NCI-H748 treated with DMSO at 0.1 percent for 48 hours (cell line): ENCODE results near the gene MOXD1.
A peak's percentile ranks its signal among the peaks of the same experiment; 100 is the strongest.

Source experiments
- DNase-seq: peaks from one replicate; lab custom pipeline; 2025; lab: John Stamatoyannopoulos, UW

Gene MOXD1

DNA sequence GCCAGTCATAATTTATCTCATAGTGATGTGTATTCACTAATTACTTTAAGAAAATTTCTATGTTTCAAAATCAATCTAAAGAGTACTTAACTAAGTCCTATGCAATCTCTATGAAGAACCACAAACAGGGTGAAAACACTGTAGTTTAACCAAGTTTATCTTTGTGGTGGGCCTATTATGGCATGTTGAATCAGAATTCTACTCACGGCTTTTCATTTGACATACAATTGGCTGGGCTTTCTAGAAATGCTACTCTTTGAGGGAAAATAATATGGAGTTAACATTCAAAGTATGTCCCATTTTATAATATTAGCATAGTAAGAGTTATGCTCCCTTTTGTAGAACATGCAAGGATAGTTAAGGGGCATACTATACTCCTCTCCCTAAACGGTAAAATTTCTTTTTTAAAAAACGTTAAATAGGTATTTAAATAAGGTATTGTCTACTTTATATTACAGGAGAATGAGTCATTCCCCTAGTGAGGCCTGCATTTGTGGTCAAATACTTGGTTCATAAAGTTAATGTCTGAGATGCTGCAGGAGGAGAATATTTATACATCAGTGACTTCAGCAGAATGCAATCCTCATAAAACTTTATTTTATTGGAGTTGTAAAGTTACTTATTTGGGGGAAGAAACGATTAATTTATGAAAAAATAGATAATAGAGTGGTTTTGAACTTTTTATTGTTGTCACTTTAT lies 1.8 kb downstream of the MOXD1 start:
- no peak for DNase-seq

DNA sequence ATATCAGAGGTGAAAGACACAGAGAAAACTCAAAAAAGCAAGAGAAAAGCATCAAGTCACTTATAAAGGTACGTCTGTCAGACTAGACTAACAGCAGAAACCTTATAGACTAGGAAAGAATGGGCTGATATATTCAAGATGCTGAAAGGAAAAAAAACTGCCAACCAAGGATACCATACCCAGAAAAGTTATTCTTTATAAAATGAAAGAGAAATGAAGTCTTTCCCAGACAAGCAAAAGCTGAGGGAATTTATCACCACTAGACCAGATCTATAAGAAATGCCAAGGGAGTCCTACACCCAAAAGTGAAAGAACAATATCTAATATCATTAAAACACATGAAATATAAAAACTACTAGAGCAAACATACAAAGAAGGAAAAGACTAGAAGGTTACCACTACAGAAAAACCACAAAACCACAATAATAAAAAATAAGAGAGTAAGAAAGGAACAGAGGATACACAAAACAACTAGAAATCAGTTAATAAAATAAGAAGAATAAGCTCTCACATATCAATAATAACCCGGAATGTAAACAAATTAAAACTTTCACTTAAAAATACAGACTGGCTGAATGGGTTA lies 6.2 kb downstream of the MOXD1 start:
- DNase-seq, result no peak

DNA sequence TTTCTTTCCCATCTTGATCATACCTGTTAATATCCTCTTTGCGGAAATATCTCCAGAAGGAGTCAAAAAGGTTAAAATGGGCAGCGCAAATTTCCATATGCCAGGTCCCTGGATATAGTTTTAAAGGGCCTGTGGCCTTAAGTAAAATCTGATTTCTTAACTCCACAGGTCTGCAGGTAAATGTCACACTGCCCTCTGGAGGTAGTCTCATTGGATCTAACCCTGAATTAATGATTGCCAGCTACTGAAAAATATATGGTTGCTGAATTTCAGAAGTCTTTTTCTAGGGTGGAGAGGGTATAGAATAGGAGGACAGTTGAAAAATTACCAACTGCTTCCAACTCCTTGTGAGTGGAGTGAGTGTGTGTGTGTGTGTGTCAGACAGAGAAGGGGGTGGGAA lies 8.5 kb downstream of the MOXD1 start:
- no peak for DNase-seq

DNA sequence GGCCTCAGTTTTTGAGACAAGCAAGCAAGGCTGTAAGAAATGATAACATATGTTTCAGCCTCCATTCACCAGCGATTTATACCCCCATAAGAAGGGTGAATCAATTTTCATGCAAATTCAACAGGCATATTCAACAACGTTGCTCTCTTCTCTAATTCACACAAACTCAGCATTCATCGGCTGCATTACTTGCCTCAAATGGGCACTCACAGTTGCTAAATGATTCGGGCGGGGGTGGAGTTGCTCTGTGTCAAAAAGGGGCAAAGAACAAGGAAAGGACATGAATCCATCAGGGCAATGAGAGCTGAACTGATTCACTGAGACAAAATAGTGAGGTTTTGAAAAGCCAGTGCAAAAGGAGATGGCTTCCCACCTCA lies 9.0 kb downstream of the MOXD1 start:
- no peak for DNase-seq

DNA sequence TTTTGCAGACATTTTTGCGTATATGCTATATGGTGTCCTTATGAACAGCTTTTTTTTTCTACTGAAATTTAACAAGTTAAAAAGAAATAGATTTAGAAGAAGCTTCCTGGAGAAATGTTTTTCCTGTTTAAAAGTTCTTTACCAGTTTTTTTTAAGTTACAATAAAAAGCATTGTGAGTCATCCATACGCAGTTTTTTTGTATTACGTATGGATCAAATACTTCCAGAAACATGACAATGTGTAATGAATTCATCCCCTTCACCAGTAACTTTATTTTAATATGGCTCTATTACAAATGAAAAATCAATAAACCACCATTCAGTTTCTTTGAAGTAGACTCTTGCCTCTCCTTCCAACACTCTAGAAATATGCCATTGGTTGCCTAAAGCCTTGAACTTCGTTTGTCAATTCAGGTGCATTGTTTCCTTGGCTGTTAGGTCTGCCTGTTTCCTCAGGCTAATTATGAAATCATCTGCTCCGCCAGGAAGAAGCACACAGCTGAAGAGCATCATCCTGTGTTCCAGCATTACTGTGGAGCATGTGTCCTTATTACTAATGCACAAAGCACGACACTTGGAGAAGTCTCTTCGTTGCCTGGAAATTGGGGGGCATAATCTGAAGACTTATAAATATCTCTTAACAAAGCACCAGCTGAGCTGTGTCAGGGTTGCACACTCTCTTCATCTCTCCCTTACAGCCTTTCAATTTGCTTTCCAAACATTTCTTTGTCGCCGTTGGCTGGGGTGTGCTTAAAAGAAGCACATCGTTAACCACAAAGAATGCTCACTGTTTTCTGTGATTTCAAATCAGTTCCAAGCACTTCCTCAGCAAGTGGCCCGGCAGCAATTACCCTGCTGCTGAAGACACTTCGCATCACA lies 9.6 kb downstream of the MOXD1 start:
- DNase-seq, result no peak

DNA sequence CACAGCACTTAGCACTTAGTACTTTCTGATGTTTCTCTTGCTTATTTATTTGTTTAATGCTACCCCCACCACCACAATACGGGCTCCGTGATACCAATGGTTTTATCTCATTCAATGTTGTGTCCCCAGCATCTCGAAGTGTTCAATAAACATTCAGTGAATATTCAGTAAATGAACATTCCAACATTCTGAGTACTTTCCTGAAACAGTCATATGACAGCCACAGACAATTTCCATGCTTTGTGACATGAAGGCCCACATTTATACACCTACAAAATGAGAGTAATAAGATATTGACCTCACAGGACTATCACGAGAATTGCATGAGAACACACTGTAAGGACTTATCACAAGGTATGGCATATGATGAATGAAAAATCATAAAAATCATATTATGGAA lies 10.8 kb downstream of the MOXD1 start:
- DNase-seq, result no peak

DNA sequence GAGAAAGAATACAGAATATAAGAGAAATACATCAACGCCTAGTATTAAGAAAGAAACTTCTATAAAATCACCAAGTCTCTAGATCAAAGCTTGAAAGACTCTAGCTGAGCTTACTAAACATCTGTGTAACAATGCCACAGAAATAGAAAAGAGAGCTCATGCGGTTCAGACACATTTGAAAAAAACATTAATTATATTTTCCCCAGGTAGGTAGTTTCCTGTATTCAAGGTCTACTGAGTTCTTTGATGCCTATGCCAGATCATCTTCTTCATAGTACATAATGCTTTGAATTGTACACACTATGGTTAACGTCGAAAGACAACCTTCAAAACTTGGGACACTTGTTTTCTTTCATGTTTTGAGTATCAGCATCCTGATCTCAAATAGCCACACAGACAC lies 11.3 kb downstream of the MOXD1 start:
- no peak for DNase-seq

GRCh38 chr6:132388291-132388690 lies 13.0 kb downstream of the MOXD1 start:
- DNase-seq, result no peak

- DNase-seq, result no peak
Observed at GRCh38 chr6:132382630-132383175, 18.6 kb downstream of the MOXD1 start.

- DNase-seq, result no peak
Observed at GRCh38 chr6:132381381-132381780, 19.9 kb downstream of the MOXD1 start.

DNA sequence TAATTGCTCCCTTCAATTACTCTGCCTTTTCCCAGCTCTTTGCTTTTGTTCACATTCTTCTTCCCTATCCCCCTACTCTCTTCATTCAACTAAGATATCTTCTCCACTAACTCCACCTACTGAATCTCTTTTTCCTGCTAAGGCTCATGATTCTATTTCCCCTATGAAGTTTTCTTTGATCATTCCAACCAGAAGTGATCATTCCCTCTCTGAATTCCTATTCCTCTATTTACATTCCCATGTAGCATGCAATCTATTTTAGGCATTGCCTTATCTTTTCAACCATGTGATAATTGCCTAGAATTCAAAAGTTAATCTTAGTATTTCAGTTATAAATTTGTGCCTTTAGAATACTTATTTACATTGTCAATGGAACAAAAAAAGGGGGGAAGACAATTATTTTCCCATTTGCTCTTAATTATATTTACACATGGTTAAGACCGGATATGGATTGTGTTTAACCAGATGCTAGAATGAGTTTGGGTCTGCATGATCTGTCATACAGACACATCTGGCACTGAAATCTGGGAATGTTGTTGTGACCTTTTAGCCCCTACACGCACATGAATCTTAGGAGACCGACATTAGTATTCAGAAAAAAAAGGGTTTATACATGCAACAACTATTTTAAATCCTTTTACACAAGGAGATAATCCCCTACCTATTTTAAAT lies 20.8 kb downstream of the MOXD1 start:
- DNase-seq, result peak; percentile 94

GRCh38 chr6:132369526-132369925 lies 31.7 kb downstream of the MOXD1 start:
- DNase-seq, result no peak

DNA sequence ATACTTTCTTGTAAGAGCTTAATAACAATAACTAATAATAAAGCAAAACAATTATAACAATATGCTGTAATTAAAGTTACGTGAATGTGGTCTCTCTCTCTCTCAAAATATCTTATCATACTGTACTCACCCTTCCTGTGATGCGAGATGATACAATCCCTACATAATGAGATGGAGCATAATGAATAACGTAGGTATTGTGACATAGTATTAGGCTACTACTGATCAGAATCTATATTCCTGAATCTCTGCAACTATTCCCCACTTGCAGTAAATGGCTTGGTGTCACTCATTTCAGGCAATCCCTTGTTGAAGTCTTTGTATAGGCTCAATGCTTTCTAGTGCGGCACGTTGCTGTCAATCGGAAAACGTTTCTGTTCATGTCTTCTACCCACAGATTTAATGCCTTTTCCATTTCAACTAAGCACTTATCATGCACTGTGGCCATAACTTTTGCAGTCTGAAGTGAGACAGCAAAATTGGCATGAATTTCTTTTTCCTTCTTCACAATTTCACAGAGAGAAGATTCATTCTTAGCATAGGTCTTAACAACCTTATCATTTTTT lies 32.3 kb downstream of the MOXD1 start:
- no peak for DNase-seq

DNA sequence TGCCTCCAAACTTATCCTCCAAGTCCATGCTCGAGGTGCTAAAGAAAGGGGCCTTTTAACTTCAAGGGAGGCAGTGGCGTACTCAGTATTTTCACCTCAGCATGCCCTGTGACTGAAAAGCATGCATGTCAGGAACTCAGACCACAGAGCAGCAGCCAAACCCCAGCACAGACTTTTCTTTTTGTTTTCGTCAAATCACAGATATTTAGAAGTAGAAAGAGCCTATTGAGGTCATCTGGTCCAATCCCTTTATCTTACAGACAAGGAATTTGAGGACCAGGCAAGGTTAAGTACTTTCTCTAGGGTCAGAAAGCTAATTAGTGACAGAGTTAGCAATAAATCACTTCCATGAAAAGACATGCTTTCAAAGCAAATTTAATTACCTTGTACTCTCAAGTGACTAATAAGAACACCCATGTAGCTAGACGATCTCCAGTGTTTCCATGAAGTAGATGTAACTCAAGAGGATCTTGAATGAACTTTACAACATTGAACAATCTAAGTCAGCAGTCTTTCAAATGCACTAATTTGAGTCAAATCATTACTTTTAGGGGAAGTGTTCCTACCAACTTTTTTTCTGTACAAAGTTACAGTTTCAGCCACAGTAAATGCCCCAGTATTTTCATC lies 35.9 kb downstream of the MOXD1 start:
- no peak for DNase-seq

DNA sequence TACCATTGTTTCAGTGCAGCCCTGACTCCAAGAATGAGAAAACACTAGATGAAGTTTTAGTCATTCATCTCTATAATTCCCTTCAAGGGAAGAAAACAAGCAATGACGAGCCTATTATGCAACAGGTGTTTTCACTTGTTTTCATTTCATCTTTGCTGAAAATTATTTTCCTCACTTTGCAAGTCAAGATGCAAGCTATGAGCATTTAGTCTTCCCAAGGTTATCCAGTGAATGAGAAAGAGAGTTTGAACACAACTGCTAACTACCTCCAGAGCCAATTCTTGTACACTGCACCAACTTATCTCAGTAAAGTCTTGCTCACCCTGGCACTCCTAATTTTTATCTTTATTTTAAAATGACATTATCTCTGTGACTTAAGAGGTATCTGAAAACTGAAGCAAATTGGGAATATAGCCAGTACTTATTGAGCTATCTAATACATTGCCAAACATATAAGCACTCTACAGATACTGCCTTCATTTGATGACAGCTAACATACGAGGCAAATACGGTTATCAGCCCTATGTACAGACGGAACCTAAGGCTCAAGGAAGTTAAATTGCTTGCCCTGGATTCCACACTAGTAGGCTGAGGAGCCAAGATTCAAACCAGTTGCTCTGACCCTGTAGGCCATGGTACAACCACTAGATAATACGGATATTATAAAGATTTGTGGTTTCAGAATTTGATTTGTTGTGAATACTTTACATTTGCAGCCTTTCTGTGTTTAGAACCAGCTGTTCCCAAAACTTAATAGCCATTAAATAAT lies 36.8 kb downstream of the MOXD1 start:
- no peak for DNase-seq

DNA sequence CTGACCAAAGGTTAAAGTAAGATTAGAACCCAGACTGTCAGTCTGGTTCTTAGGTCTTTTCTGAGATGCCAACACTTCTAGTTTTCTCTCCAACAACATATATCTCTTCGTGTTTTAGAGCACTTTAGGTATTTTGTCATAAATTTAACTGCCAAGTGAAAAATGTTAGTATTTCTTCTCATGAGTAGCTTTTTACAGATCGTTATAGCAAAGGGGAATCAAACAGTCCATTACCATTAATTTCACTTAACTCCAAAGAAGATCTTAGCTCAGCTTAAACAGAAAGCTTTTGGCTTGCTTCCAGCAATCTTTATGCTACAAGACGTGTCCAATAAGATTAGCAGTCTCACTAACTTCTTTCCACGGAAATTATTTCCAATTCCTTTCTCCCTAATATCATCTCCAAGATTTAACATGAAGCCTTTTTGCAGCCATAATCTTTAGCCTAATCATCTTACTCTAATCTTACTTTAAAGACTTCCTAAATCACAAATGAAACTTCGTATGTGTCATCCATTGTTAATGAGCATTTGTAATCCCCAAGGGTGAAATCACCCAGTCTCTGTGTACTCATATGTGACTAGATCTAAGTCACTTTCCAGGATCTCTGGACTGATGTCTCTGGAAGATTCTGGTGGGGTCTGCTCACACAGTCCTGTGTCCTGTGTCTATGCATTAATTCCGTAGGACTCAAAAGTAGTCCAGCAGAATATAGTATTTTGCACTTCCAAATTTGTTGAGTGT lies 38.7 kb downstream of the MOXD1 start:
- no peak for DNase-seq

DNA sequence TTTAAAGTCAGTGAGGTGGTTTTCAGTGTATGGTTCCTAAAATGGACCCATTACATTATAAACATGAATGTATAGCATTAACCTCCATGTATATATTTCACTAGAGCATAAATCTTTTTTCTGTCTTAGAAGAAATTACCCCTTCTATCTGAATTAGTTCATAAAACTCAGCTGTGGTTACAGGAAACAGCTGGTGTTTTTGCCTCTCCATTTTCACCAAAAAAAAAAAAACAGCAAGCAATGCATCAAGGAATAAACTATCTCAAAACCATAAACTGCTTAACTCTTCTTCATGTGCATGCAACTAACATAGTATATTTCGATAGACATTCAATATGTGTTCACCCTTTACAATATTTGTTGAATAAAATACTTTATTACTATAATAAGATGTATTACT lies 40.2 kb downstream of the MOXD1 start:
- DNase-seq, result no peak

- no peak for DNase-seq
Observed at GRCh38 chr6:132359886-132360285, 41.4 kb downstream of the MOXD1 start.

- no peak for DNase-seq
Observed at GRCh38 chr6:132357120-132357519, 44.2 kb downstream of the MOXD1 start.
